Inflammatory macrophage (primary cell): ENCODE data around the gene ZC3H8.
"Not testable (repeated sequence)": the region's sequence is repeated elsewhere in the genome, so short reads cannot be mapped to it uniquely, and the experiment has no call there.

Experiments
- DNase-seq, 2 donors: peaks; one replicate each; pipeline ENCODE4 v3.0.0-alpha.2; 2020 to 2022
- total RNA-seq, 18 experiments: gene quantifications; one replicate each; lab custom pipeline; 2026; ENCODE audit warnings: mixed read lengths in 6 of 18, inconsistent platforms in 2 of 18; lab: John Stamatoyannopoulos, UW

ZC3H8 gene
- 1.7 to 15.2 (median 8.2) reads per million in 18 experiments for total RNA-seq

- peak; percentile 94 to 96 for DNase-seq
Measured at GRCh38 chr2:112254466-112255240, at the start of gene ZC3H8. TSS of gene ZC3H8 (minus strand) at chr2:112255042. CDS start at chr2:112254981, 61 bp downstream.

GRCh38 chr2:112304298-112304941 lies 49.6 kb upstream of the ZC3H8 start:
- no peak for DNase-seq

- DNase-seq, result no peak
Measured at GRCh38 chr2:112301973-112302372, 47.1 kb upstream of the ZC3H8 start.

GRCh38 chr2:112301171-112301584 lies 46.3 kb upstream of the ZC3H8 start:
- DNase-seq, result no peak

- DNase-seq, result no peak
Measured at GRCh38 chr2:112296407-112296806, 41.6 kb upstream of the ZC3H8 start.

- no peak for DNase-seq
Measured at GRCh38 chr2:112295407-112296078, 40.7 kb upstream of the ZC3H8 start.

- no peak for DNase-seq
Measured at GRCh38 chr2:112293636-112294401, 39.0 kb upstream of the ZC3H8 start.

- DNase-seq, result no peak
Measured at GRCh38 chr2:112290648-112291047, 35.8 kb upstream of the ZC3H8 start.

GRCh38 chr2:112290088-112290487 lies 35.2 kb upstream of the ZC3H8 start:
- no peak for DNase-seq

GRCh38 chr2:112283535-112283934 lies 28.7 kb upstream of the ZC3H8 start:
- DNase-seq, result not testable (repeated sequence)

- not testable (repeated sequence) for DNase-seq
Measured at GRCh38 chr2:112282066-112282465, 27.2 kb upstream of the ZC3H8 start.

- DNase-seq, result no peak
Measured at GRCh38 chr2:112277596-112278220, 22.9 kb upstream of the ZC3H8 start.

GRCh38 chr2:112276954-112277353 lies 22.1 kb upstream of the ZC3H8 start:
- no peak for DNase-seq

- DNase-seq, result peak; percentile 77 to 86
Measured at GRCh38 chr2:112275887-112276773, 21.3 kb upstream of the ZC3H8 start.

GRCh38 chr2:112275311-112275886 lies 20.6 kb upstream of the ZC3H8 start, which contains the start of gene ZC3H6:
TSS of gene ZC3H6 (plus strand) at chr2:112275597. CDS start at chr2:112275995, 398 bp downstream.
- DNase-seq, result peak; percentile 99

- DNase-seq, result no peak
Measured at GRCh38 chr2:112273349-112273748, 18.5 kb upstream of the ZC3H8 start.

- no peak for DNase-seq
Measured at GRCh38 chr2:112272669-112273068, 17.8 kb upstream of the ZC3H8 start.

GRCh38 chr2:112268547-112268946 lies 13.7 kb upstream of the ZC3H8 start:
- no peak for DNase-seq

GRCh38 chr2:112262876-112263275 lies 8.0 kb upstream of the ZC3H8 start:
- DNase-seq, result no peak

- DNase-seq, result no peak
Measured at GRCh38 chr2:112260295-112260625, 5.4 kb upstream of the ZC3H8 start.
